ENCODE measurements around the gene SDK2.
A peak's percentile ranks its signal among the peaks of the same experiment; 100 is the strongest.

The SDK2 gene

GRCh38 chr17:73289549-73290254 lies 354.5 kb downstream of the SDK2 start:
- Histone ChIP-seq H3K4me2 (ENCODE audit: insufficient read depth, low read length, poor library complexity, severe bottlenecking) (no peak overlapping the region), H2BK15ac (ENCODE audit: low read length) (no peak overlapping the region), H3K4me1 (ENCODE audit: control insufficient read depth in 2 of 2, insufficient read depth in 1 of 2, low read depth in 1 of 2, low read length in 2 of 2) (peaks cover 12 to 41% of the 10 kb centered on the region in 2 donors), H3K18ac (ENCODE audit: low read length) (no peak overlapping the region), H3K9ac (ENCODE audit: low read depth, low read length, poor library complexity) (no peak overlapping the region), H2AK5ac (ENCODE audit: low read depth, low read length) (no peak overlapping the region), H4K91ac (ENCODE audit: low read depth, low read length, poor library complexity) (no peak overlapping the region), H3K36me3 (replicated peaks in 1 of 2; ENCODE audit: control insufficient read depth in 2 of 2, insufficient read depth in 2 of 2, low read length in 2 of 2) (peaks cover 12 to 18% of the 10 kb centered on the region in 2 donors), H3K79me1 (ENCODE audit: low read depth, low read length) (peaks cover 29% of the 10 kb centered on the region), H2BK120ac (ENCODE audit: low read depth, low read length) (no peak overlapping the region), H3K23ac (ENCODE audit: low read depth, low read length, poor library complexity) (no peak overlapping the region), H3K4me3 (ENCODE audit: low read length in 2 of 2) (no peak overlapping the region), H3K4ac (ENCODE audit: low read length) (no peak overlapping the region), H2BK12ac (ENCODE audit: low read length) (no peak overlapping the region), H3K27me3 (ENCODE audit: control insufficient read depth in 3 of 3, insufficient read depth in 3 of 3, low read depth in 1 of 3, low read length in 3 of 3) (no peaks in the 10 kb centered on the region), H2BK5ac (ENCODE audit: low read length) (no peak overlapping the region), H2AFZ (ENCODE audit: low read length) (no peak overlapping the region), H4K8ac (ENCODE audit: low read depth, low read length) (no peak overlapping the region), H3K9me3 (replicated peaks in 1 of 2; ENCODE audit: control insufficient read depth in 2 of 2, insufficient read depth in 1 of 2, low read depth in 1 of 2, low read length in 2 of 2) (no peaks in the 10 kb centered on the region), H3K27ac (replicated peaks; ENCODE audit: low read length) (no peak overlapping the region), H3K14ac (ENCODE audit: low read length) (no peak overlapping the region)
- no CpG with 5 or more reads among the region's 7 CpGs for WGBS, 2 donors (ENCODE audit: extremely low coverage in 2 of 2, insufficient read length in 2 of 2, insufficient replicate concordance in 1 of 2)
- DNase-seq (ENCODE audit: low spot score), result no peak

GRCh38 chr17:73288534-73289302 lies 355.5 kb downstream of the SDK2 start:
- H3K36me3 ChIP-seq (replicated peaks in 1 of 2; ENCODE audit: control insufficient read depth in 2 of 2, insufficient read depth in 2 of 2, low read length in 2 of 2), result peaks cover 14 to 20% of the 10 kb centered on the region in 2 donors
- H3K79me1 ChIP-seq (ENCODE audit: low read depth, low read length), result peaks cover 29% of the 10 kb centered on the region
- H3K9me3 ChIP-seq (replicated peaks in 1 of 2; ENCODE audit: control insufficient read depth in 2 of 2, insufficient read depth in 1 of 2, low read depth in 1 of 2, low read length in 2 of 2), result no peaks in the 10 kb centered on the region
- H3K14ac ChIP-seq (ENCODE audit: low read length), result no peak overlapping the region
- no peak overlapping the region for H3K4ac ChIP-seq (ENCODE audit: low read length)
- H2AK5ac ChIP-seq (ENCODE audit: low read depth, low read length), result peak overlapping the region; percentile 10
- H2BK5ac ChIP-seq (ENCODE audit: low read length), result no peak overlapping the region
- H4K91ac ChIP-seq (ENCODE audit: low read depth, low read length, poor library complexity), result no peak overlapping the region
- no peak overlapping the region for H3K27ac ChIP-seq (replicated peaks; ENCODE audit: low read length)
- no CpG with 5 or more reads among the region's 19 CpGs for WGBS, 2 donors (ENCODE audit: extremely low coverage in 2 of 2, insufficient read length in 2 of 2, insufficient replicate concordance in 1 of 2)
- no peak overlapping the region for H2BK120ac ChIP-seq (ENCODE audit: low read depth, low read length)
- H4K8ac ChIP-seq (ENCODE audit: low read depth, low read length), result no peak overlapping the region
- H2BK15ac ChIP-seq (ENCODE audit: low read length), result no peak overlapping the region
- no peak overlapping the region for H3K23ac ChIP-seq (ENCODE audit: low read depth, low read length, poor library complexity)
- H3K4me2 ChIP-seq (ENCODE audit: insufficient read depth, low read length, poor library complexity, severe bottlenecking), result no peak overlapping the region
- no peak overlapping the region for H2BK12ac ChIP-seq (ENCODE audit: low read length)
- H3K9ac ChIP-seq (ENCODE audit: low read depth, low read length, poor library complexity), result peak overlapping the region; percentile 70
- H2AFZ ChIP-seq (ENCODE audit: low read length), result no peak overlapping the region
- peaks cover 19 to 48% of the 10 kb centered on the region in 2 donors for H3K4me1 ChIP-seq (ENCODE audit: control insufficient read depth in 2 of 2, insufficient read depth in 1 of 2, low read depth in 1 of 2, low read length in 2 of 2)
- H3K4me3 ChIP-seq (ENCODE audit: low read length in 2 of 2), result no peak overlapping the region
- no peak for DNase-seq (ENCODE audit: low spot score)
- peak overlapping the region; percentile 52 for H3K18ac ChIP-seq (ENCODE audit: low read length)
- no peaks in the 10 kb centered on the region for H3K27me3 ChIP-seq (ENCODE audit: control insufficient read depth in 3 of 3, insufficient read depth in 3 of 3, low read depth in 1 of 3, low read length in 3 of 3)

GRCh38 chr17:73286863-73287296 lies 357.4 kb downstream of the SDK2 start:
- H2BK120ac ChIP-seq (ENCODE audit: low read depth, low read length), result no peak overlapping the region
- H3K4me1 ChIP-seq (ENCODE audit: control insufficient read depth in 2 of 2, insufficient read depth in 1 of 2, low read depth in 1 of 2, low read length in 2 of 2), result peaks cover 24 to 53% of the 10 kb centered on the region in 2 donors
- H2AFZ ChIP-seq (ENCODE audit: low read length), result no peak overlapping the region
- H3K18ac ChIP-seq (ENCODE audit: low read length), result peak overlapping the region; percentile 21
- H2BK5ac ChIP-seq (ENCODE audit: low read length), result no peak overlapping the region
- no peak overlapping the region for H3K9ac ChIP-seq (ENCODE audit: low read depth, low read length, poor library complexity)
- H3K27ac ChIP-seq (replicated peaks; ENCODE audit: low read length), result no peak overlapping the region
- peak overlapping the region; percentile 27 for H2AK5ac ChIP-seq (ENCODE audit: low read depth, low read length)
- H3K36me3 ChIP-seq (replicated peaks in 1 of 2; ENCODE audit: control insufficient read depth in 2 of 2, insufficient read depth in 2 of 2, low read length in 2 of 2), result peaks cover 14 to 20% of the 10 kb centered on the region in 2 donors
- no peak overlapping the region for H2BK15ac ChIP-seq (ENCODE audit: low read length)
- WGBS, 2 donors (ENCODE audit: extremely low coverage in 2 of 2, insufficient read length in 2 of 2, insufficient replicate concordance in 1 of 2), result no CpG with 5 or more reads among the region's 8 CpGs
- no peaks in the 10 kb centered on the region for H3K27me3 ChIP-seq (ENCODE audit: control insufficient read depth in 3 of 3, insufficient read depth in 3 of 3, low read depth in 1 of 3, low read length in 3 of 3)
- H3K14ac ChIP-seq (ENCODE audit: low read length), result no peak overlapping the region
- DNase-seq (ENCODE audit: low spot score), result no peak
- H2BK12ac ChIP-seq (ENCODE audit: low read length), result no peak overlapping the region
- H3K4me3 ChIP-seq (ENCODE audit: low read length in 2 of 2), result no peak overlapping the region
- no peak overlapping the region for H4K91ac ChIP-seq (ENCODE audit: low read depth, low read length, poor library complexity)
- no peak overlapping the region for H3K4ac ChIP-seq (ENCODE audit: low read length)
- no peak overlapping the region for H4K8ac ChIP-seq (ENCODE audit: low read depth, low read length)
- H3K4me2 ChIP-seq (ENCODE audit: insufficient read depth, low read length, poor library complexity, severe bottlenecking), result no peak overlapping the region
- H3K9me3 ChIP-seq (replicated peaks in 1 of 2; ENCODE audit: control insufficient read depth in 2 of 2, insufficient read depth in 1 of 2, low read depth in 1 of 2, low read length in 2 of 2), result no peaks in the 10 kb centered on the region
- no peak overlapping the region for H3K23ac ChIP-seq (ENCODE audit: low read depth, low read length, poor library complexity)
- peaks cover 29% of the 10 kb centered on the region for H3K79me1 ChIP-seq (ENCODE audit: low read depth, low read length)

Data from neuronal stem cell (in vitro differentiated cells).